Gastrocnemius medialis (tissue), 4 donors: Measurements from ENCODE around the gene OR13J1.

Source experiments
- POLR2A ChIP-seq, 2 donors: fragments of 450-650 bp; IDR thresholded peaks; one replicate each; pipeline ENCODE4 v1.6.1; 2017; ENCODE audit warnings: antibody characterized with exemption in 2 of 2, mild to moderate bottlenecking in 2 of 2, moderate library complexity in 2 of 2
- TF ChIP-seq, protein P1 (sequence below), 5 experiments: fragments of 450-650 bp in 3 of 5; fragments of 200-600 bp in 2 of 5; sonication (generic) in 2 of 5; IDR thresholded peaks in 4 of 5; conservative IDR thresholded peaks in 1 of 5; 1 replicate in 4 of 5; 2 replicates in 1 of 5; pipeline ENCODE4 v1.5.1; 2016 to 2019; ENCODE audit warnings: antibody characterized with exemption in 5 of 5, mild to moderate bottlenecking in 3 of 5, moderate library complexity in 3 of 5

- no peak for TF ChIP-seq POLR2A (IDR thresholded peaks at IDR 0.05)
- TF ChIP-seq, protein P1, sequence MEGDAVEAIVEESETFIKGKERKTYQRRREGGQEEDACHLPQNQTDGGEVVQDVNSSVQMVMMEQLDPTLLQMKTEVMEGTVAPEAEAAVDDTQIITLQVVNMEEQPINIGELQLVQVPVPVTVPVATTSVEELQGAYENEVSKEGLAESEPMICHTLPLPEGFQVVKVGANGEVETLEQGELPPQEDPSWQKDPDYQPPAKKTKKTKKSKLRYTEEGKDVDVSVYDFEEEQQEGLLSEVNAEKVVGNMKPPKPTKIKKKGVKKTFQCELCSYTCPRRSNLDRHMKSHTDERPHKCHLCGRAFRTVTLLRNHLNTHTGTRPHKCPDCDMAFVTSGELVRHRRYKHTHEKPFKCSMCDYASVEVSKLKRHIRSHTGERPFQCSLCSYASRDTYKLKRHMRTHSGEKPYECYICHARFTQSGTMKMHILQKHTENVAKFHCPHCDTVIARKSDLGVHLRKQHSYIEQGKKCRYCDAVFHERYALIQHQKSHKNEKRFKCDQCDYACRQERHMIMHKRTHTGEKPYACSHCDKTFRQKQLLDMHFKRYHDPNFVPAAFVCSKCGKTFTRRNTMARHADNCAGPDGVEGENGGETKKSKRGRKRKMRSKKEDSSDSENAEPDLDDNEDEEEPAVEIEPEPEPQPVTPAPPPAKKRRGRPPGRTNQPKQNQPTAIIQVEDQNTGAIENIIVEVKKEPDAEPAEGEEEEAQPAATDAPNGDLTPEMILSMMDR (IDR thresholded peaks at IDR 0.05 in 4 of 5, conservative IDR thresholded peaks at IDR 0.05 in 1 of 5), result no peak
These were observed 37.4 kb downstream of the OR13J1 start for GRCh38 chr9:35832814-35833213.
